PC-3 (cell line): ENCODE measurements around the gene PITRM1.

ENCODE experiments used
- EZH2phosphoT487 ChIP-seq: fragments of 300-600 bp; sonication (generic); IDR thresholded peaks from 2 replicates; pipeline ENCODE4 v1.6.1; 2018; ENCODE audit warnings: mild to moderate bottlenecking, antibody characterized with exemption, low read length, borderline replicate concordance
- TF ChIP-seq, protein P1 (sequence below): fragments of 300-600 bp; sonication (generic); conservative IDR thresholded peaks from 2 replicates; pipeline ENCODE4 v1.5.1; 2017; ENCODE audit warnings: antibody characterized with exemption, low read depth, mild to moderate bottlenecking, low read length

DNA sequence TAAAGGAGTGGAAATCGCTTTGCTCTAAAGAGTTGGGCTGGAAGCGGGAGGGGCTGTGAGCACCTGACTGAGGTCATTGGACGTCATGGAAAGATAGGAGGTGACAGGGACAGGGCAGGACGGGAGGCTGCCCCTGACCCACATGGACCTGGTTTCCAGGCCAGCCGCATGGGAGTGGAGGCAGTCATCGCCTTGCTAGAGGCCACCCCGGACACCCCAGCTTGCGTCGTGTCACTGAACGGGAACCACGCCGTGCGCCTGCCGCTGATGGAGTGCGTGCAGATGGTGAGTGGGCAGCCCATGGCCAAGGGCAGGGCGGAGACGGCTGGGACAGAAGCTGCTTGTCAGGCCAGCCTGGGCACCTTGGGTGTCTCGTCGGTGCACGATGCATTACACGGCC is 63.4 kb downstream of the PITRM1 start:
- TF ChIP-seq, protein P1, sequence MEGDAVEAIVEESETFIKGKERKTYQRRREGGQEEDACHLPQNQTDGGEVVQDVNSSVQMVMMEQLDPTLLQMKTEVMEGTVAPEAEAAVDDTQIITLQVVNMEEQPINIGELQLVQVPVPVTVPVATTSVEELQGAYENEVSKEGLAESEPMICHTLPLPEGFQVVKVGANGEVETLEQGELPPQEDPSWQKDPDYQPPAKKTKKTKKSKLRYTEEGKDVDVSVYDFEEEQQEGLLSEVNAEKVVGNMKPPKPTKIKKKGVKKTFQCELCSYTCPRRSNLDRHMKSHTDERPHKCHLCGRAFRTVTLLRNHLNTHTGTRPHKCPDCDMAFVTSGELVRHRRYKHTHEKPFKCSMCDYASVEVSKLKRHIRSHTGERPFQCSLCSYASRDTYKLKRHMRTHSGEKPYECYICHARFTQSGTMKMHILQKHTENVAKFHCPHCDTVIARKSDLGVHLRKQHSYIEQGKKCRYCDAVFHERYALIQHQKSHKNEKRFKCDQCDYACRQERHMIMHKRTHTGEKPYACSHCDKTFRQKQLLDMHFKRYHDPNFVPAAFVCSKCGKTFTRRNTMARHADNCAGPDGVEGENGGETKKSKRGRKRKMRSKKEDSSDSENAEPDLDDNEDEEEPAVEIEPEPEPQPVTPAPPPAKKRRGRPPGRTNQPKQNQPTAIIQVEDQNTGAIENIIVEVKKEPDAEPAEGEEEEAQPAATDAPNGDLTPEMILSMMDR, result no peak
- no peak for TF ChIP-seq EZH2phosphoT487
